Fibroblast of lung (primary cell): ENCODE measurements around the gene FOXRED1. TPM values are rescaled to one million over a fixed set of nuclear protein-coding genes. Genes with fewer than 3 reads are reported as not detected.

Source experiments
- DNase-seq, 2 donors: peaks; one replicate each; pipeline versions ENCODE4 v3.0.0 to v3.0.0-alpha.2; 2010; ENCODE audit warnings: low read depth in 2 of 2
- H2AFZ ChIP-seq: 2 replicates; pipeline ENCODE4 v1.5.1; 2012; ENCODE audit warnings: low read length, control low read depth, inconsistent platforms
- H3K27ac ChIP-seq: 2 replicates; pipeline ENCODE4 v1.5.1; 2011; ENCODE audit warnings: low read length, control low read depth; ENCODE audit not compliant: insufficient read depth
- H3K27me3 ChIP-seq: 2 replicates; pipeline ENCODE4 v1.5.1; 2011; ENCODE audit warnings: mild to moderate bottlenecking, low read length; ENCODE audit not compliant: control insufficient read depth, insufficient read depth
- H3K36me3 ChIP-seq: 2 replicates; pipeline ENCODE4 v1.5.1; 2011; ENCODE audit warnings: low read length; ENCODE audit not compliant: control insufficient read depth, insufficient read depth
- H3K4me1 ChIP-seq: 2 replicates; pipeline ENCODE4 v1.5.1; 2011; ENCODE audit warnings: low read length; ENCODE audit not compliant: control insufficient read depth, insufficient read depth; ENCODE audit errors: extremely low read depth
- H3K4me2 ChIP-seq: 2 replicates; pipeline ENCODE4 v1.5.1; 2011; ENCODE audit warnings: low read length, control low read depth; ENCODE audit not compliant: insufficient read depth; ENCODE audit errors: extremely low read depth
- H3K4me3 ChIP-seq, 4 experiments: fragments of 200-600 bp in 1 of 4; sonication (generic) in 1 of 4; replicated peaks in 1 of 4; 2 replicates each; pipeline ENCODE4 v1.5.1; 2011 to 2016; ENCODE audit warnings: low read length in 4 of 4, low read depth in 3 of 4, mild to moderate bottlenecking in 3 of 4, control low read depth in 2 of 4, inconsistent platforms in 1 of 4, mixed read lengths in 1 of 4; ENCODE audit not compliant: insufficient read depth in 1 of 4; ENCODE audit errors: control extremely low read depth in 1 of 4
- H3K79me2 ChIP-seq: 2 replicates; pipeline ENCODE4 v1.5.1; 2012; ENCODE audit warnings: mild to moderate bottlenecking, low read length, inconsistent platforms; ENCODE audit not compliant: control insufficient read depth, insufficient read depth
- H3K9ac ChIP-seq: 2 replicates; pipeline ENCODE4 v1.5.1; 2011; ENCODE audit warnings: mild to moderate bottlenecking, low read length, control low read depth; ENCODE audit not compliant: insufficient read depth
- H3K9me3 ChIP-seq: 2 replicates; pipeline ENCODE4 v1.5.1; 2012; ENCODE audit warnings: low read depth, low read length; ENCODE audit not compliant: control insufficient read depth, insufficient read depth
- H4K20me1 ChIP-seq: 2 replicates; pipeline ENCODE4 v1.5.1; 2011; ENCODE audit warnings: low read length; ENCODE audit not compliant: control insufficient read depth, insufficient read depth; ENCODE audit errors: extremely low read depth
- CTCF ChIP-seq, 2 donors: IDR thresholded peaks in 1 of 2; conservative IDR thresholded peaks in 1 of 2; 1 replicate in 1 of 2; 2 replicates in 1 of 2; pipeline ENCODE4 v1.5.1; 2011 to 2012; ENCODE audit warnings: low read length in 2 of 2, control low read depth in 1 of 2, inconsistent platforms in 1 of 2, low read depth in 1 of 2, mild to moderate bottlenecking in 1 of 2
- EZH2 ChIP-seq: IDR thresholded peaks from 2 replicates; pipeline ENCODE4 v1.5.1; 2012; ENCODE audit warnings: low read length, control low read depth, mild to moderate bottlenecking; ENCODE audit errors: missing control alignments
- polyA plus RNA-seq, 2 donors: library from polyadenylated mRNA; depleted of rRNA in 1 of 2; stranded (reverse) in 1 of 2; unstranded in 1 of 2; fragments of >200 nt; gene quantifications; 2 replicates each; pipeline ENCODE4 v1.2.1, GENCODE V29; 2011 to 2012; ENCODE audit warnings: missing spikeins in 1 of 2
- total RNA-seq: library from RNA; depleted of rRNA; stranded (reverse); fragments of >200 nt; gene quantifications from 2 replicates; pipeline ENCODE4 v1.2.1, GENCODE V29; 2014

FOXRED1 gene
- total and polyA plus RNA-seq, 2 donors (not counting 1 experiment from before 2014, with no cell fraction given), result 8.6 to 8.8 TPM

GRCh38 chr11:126281245-126281644 is 12.3 kb downstream of the FOXRED1 start:
- no peaks in the 10 kb centered on the region for H3K79me2 ChIP-seq
- peaks cover 1% of the 10 kb centered on the region for H3K36me3 ChIP-seq
- no peaks in the 10 kb centered on the region for H3K27me3 ChIP-seq
- no peak for DNase-seq
- no peak overlapping the region for H3K4me3 ChIP-seq
- H4K20me1 ChIP-seq, result no peaks in the 10 kb centered on the region
- TF ChIP-seq EZH2, result no peak
- TF ChIP-seq CTCF (conservative IDR thresholded peaks at IDR 0.05 in 1 of 2, IDR thresholded peaks at IDR 0.05 in 1 of 2; ENCODE audit: low read depth in 1 of 2, low read length in 2 of 2), result no peak
- no peak overlapping the region for H2AFZ ChIP-seq
- peaks cover 7% of the 10 kb centered on the region for H3K4me1 ChIP-seq
- no peak overlapping the region for H3K9ac ChIP-seq
- H3K4me2 ChIP-seq, result no peak overlapping the region
- H3K27ac ChIP-seq, result no peak overlapping the region
- no peaks in the 10 kb centered on the region for H3K9me3 ChIP-seq

- Histone ChIP-seq H3K4me3 (no peak overlapping the region), H2AFZ (no peak overlapping the region)
Measured at GRCh38 chr11:126281666-126282175, 12.8 kb downstream of the FOXRED1 start.

GRCh38 chr11:126282361-126282735 is 13.4 kb downstream of the FOXRED1 start:
- Histone ChIP-seq H3K79me2 (no peaks in the 10 kb centered on the region), H3K4me2 (peak overlapping the region; percentile 82), H3K9ac (peak overlapping the region; percentile 63), H3K9me3 (no peaks in the 10 kb centered on the region), H2AFZ (peak overlapping the region; percentile 77), H3K4me3 (peak overlapping the region; percentile 44 to 73 (median 60)), H3K36me3 (peaks cover 1% of the 10 kb centered on the region), H4K20me1 (no peaks in the 10 kb centered on the region), H3K4me1 (peaks cover 7% of the 10 kb centered on the region), H3K27me3 (no peaks in the 10 kb centered on the region), H3K27ac (peak overlapping the region; percentile 64)
- DNase-seq, result peak; percentile 41 to 48
- TF ChIP-seq CTCF (conservative IDR thresholded peaks at IDR 0.05 in 1 of 2, IDR thresholded peaks at IDR 0.05 in 1 of 2; ENCODE audit: low read depth in 1 of 2, low read length in 2 of 2) (no peak), EZH2 (no peak)

More at GRCh38 chr11:126281666-126282175, 12.8 kb downstream of the FOXRED1 start:
- Histone ChIP-seq H3K4me2 (peak overlapping the region; percentile 82), H3K36me3 (peaks cover 1% of the 10 kb centered on the region), H3K79me2 (no peaks in the 10 kb centered on the region), H3K27me3 (no peaks in the 10 kb centered on the region), H3K9me3 (no peaks in the 10 kb centered on the region), H3K27ac (no peak overlapping the region), H3K9ac (no peak overlapping the region), H3K4me1 (peaks cover 7% of the 10 kb centered on the region), H4K20me1 (no peaks in the 10 kb centered on the region)
- TF ChIP-seq EZH2 (no peak), CTCF (conservative IDR thresholded peaks at IDR 0.05 in 1 of 2, IDR thresholded peaks at IDR 0.05 in 1 of 2; ENCODE audit: low read depth in 1 of 2, low read length in 2 of 2) (no peak)
- no peak for DNase-seq
